ENCODE results near the gene ZDHHC21. TPM values are rescaled to one million over a fixed set of nuclear protein-coding genes. Genes with fewer than 3 reads are reported as not detected.
"Not testable (repeated sequence)": the region's sequence is repeated elsewhere in the genome, so short reads cannot be mapped to it uniquely, and the experiment has no call there.

The ZDHHC21 gene
- total RNA-seq, 1 donor from 2014 or later = 21.3 TPM

DNA sequence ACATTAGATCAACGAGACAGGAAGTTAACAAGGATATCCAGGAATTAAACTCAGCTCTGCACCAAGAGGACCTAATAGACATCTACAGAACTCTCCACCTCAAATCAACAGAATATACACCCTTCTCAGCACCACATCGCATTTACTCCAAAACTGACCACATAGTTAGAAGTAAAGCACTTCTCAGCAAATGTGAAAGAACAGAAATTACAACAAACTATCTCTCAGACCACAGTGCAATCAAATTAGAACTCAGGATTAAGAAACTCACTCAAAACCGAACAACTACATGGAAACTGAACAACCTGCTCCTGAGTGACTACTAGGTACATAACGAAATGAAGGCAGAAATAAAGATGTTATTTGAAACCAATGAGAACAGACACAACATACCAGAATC, 10.6 kb downstream of the ZDHHC21 start:
- not testable (repeated sequence) for DNase-seq (ENCODE audit: low read depth)

DNA sequence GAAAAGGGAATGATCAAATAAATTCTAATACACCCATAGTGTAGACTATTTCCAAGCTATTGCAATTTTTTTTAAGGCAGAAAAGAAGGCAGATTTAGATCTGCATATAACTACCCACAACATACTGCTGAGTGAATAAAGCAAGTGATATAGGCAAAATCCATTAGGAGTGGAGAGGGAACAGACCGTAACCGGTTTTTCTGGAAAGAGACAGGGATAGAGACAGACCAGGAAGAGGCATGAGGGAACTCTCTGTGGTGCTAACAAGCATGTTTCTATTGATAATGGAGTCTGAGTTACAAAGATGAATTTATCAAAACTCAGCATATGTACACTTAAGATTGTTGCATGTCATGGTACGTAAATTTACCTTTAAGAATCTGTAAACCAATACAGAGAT, 14.5 kb downstream of the ZDHHC21 start:
- DNase-seq (ENCODE audit: low read depth) = no peak

DNA sequence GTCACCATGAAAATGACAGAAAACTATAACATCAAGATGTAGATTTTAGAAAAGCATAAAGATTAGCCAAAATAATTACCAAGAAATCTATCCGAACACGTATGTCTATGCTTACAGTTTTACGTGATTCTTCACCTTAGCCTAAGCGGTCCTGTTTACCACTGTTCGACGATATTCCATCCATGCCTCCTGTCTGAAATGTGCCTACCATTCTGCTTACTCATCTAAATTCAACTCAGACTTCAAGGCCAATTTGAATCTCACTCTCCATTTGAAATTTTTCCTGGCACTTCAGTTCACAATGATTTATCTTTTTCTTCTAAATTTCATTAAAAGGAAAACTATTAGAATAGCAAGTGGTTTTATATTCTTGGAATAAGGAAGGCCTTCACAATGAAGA, 15.4 kb downstream of the ZDHHC21 start:
- peak; percentile 13 for DNase-seq (ENCODE audit: low read depth)

DNA sequence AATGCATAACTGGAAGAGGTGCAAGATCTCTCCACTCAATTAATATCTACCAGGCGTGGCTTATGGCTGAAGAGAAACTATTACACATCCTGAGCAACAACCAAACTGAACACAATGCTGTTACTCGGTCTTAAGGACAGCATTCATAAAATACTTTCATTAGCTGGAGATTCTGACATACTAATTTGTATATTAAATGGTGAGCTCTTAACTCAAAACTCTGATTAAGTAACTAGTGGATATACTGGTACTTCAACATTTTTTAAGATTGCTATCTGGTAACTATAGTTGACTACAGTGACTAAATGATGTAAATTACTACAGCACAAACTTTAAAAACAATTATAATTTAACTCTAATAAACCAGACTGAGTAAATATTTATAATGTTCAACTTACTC, 15.8 kb downstream of the ZDHHC21 start:
- DNase-seq (ENCODE audit: low read depth) = peak; percentile 13

- no peak for DNase-seq (ENCODE audit: low read depth)
Measured at GRCh38 chr9:14674630-14675029, 18.6 kb downstream of the ZDHHC21 start.

GRCh38 chr9:14671377-14671776, 21.9 kb downstream of the ZDHHC21 start:
- no peak for DNase-seq (ENCODE audit: low read depth)

DNA sequence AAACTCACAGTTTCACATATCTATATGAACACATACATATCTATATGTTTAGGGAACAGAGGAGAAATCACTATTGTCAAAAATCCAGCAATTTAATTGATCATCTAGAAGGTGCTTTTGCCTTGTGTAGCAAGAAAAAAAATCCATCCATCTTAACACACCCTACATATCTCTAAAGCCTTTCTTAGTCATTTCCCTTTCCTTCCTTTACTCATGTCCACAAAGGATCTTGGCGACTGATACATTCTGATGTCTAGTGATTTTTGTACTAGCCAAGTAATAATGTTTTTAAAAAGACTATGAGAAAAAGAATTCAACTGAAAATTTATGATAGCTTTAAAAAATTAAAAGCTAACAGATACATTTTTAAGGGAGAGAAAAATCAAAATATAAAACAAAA, 22.5 kb downstream of the ZDHHC21 start:
- no peak for DNase-seq (ENCODE audit: low read depth)

DNA sequence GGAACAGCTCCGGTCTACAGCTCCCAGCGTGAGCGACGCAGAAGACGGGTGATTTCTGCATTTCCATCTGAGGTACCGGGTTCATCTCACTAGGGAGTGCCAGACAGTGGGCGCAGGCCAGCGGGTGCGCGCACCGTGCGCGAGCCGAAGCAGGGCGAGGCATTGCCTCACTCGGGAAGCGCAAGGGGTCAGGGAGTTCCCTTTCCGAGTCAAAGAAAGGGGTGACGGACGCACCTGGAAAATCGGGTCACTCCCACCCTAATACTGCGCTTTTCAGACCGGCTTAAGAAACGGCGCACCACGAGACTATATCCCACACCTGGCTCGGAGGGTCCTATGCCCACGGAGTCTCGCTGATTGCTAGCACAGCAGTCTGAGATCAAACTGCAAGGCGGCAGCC, 29.2 kb downstream of the ZDHHC21 start:
- DNase-seq (ENCODE audit: low read depth) = not testable (repeated sequence)

- DNase-seq (ENCODE audit: low read depth) = no peak
Measured at GRCh38 chr9:14662060-14662453, 31.2 kb downstream of the ZDHHC21 start.

- peak; percentile 37 for DNase-seq (ENCODE audit: low read depth)
Measured at GRCh38 chr9:14661421-14662059, 31.7 kb downstream of the ZDHHC21 start.

GRCh38 chr9:14660721-14661120, 32.5 kb downstream of the ZDHHC21 start:
- no peak for DNase-seq (ENCODE audit: low read depth)

DNA sequence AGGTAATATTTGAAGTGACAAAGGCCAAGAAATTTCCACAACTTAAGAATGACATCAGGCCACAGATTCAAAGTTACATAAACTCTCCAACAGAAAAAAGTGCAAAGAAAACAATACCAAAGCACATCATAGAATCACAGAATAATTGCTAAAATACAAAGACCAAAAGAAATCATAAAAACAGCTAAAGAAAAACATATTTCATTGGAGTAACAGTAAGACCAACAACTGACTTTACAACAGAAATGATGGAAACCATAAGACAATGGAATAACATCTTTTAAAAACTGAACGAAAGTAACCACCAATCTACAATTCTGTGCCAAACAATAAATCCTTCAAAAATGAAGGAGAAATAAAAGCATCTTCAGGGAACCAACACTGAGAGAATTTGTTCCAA, 38.3 kb downstream of the ZDHHC21 start:
- peak; percentile 11 for DNase-seq (ENCODE audit: low read depth)

- DNase-seq (ENCODE audit: low read depth) = no peak
Measured at GRCh38 chr9:14653511-14653910, 39.7 kb downstream of the ZDHHC21 start.

GRCh38 chr9:14652729-14653377, 40.4 kb downstream of the ZDHHC21 start:
- DNase-seq (ENCODE audit: low read depth) = peak; percentile 42

GRCh38 chr9:14650596-14650995, 42.6 kb downstream of the ZDHHC21 start:
- no peak for DNase-seq (ENCODE audit: low read depth)

DNA sequence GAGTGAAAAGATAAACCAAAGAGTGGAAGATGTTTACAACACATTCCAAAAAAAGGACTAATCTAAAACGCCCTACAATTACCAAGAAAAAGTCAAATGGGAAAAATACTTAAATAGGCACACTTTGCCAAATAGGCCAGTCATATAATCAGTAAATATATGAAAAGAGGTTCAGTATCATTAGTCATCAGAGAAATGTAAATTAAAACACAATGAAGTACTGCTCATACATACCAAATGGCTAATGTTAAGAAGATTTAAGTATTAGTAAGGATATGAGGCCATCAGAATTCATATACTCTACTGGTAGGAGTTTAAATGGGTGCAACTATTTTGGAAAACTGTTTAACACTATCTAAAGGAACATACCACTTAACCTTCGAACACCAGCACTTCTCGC, 47.6 kb downstream of the ZDHHC21 start:
- no peak for DNase-seq (ENCODE audit: low read depth)

DNA sequence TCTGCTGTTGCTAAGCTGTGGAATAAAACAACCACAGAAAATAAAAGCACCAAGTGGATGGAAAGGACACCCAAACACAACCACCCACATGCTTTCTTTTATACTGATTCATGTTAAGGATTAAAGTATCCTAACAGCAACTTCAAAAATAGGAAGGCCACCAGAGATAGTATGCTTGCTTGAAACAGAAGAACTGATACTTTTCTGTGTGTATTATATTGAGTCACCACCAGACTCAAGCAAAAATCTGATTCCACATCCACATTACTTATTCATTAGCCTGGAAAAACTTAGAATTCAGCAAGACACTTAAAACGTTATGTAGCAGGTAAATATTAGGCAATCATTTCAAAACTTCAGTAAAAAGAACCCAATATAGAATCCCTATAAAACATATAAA, 52.3 kb downstream of the ZDHHC21 start:
- DNase-seq (ENCODE audit: low read depth) = no peak

GRCh38 chr9:14640294-14640693, 52.9 kb downstream of the ZDHHC21 start:
- DNase-seq (ENCODE audit: low read depth) = no peak

DNA sequence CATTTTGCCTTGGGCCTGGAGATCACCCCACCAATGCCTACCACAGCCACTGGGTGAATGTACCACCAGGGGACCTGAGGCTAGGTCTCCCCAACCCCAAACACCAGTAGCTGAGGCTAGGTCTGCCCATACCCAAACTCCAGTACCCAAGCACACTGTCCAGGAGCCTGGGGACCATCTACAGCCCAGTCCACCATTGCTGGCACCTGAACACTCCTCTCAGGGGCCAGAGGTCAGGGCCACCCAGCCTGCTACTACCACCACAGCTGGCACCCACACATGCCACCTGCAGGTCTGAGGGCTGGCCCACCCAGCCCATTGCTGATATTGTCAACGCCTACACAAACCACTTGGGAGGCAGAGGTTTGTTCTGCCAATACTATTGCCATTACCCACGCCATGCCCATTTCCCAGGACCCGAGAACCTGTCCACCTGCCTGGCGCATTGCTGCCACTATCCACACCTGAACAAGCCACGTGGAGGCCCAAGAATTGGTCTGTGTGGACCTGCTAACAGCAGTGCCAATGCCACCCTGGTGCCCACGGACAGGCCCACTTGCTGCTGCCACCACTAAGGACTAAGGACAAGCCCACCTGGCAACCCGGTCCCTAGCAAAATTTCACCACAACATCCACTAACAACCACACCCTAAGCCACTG, 59.2 kb downstream of the ZDHHC21 start:
- no peak for DNase-seq (ENCODE audit: low read depth)

- DNase-seq (ENCODE audit: low read depth) = no peak
Measured at GRCh38 chr9:14633148-14633547, 60.1 kb downstream of the ZDHHC21 start.

DNA sequence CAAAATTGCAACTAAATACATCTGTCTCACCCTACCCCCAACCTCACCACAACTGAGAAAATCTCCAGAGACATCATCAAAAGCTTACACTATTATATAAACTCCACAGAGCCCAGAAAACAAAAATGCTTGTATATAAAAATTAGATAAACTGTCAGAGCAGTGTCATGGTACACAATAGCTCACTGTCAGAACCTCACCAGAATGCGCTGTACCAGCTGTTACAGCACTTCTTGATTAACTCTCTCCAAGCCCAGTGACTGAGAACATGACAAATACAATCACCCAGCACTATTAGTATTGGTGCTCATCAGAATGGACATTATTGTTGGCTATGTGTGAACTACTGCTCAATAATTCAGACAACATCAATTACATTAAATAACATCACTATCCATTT, 65.7 kb downstream of the ZDHHC21 start:
- DNase-seq (ENCODE audit: low read depth) = no peak

DNA sequence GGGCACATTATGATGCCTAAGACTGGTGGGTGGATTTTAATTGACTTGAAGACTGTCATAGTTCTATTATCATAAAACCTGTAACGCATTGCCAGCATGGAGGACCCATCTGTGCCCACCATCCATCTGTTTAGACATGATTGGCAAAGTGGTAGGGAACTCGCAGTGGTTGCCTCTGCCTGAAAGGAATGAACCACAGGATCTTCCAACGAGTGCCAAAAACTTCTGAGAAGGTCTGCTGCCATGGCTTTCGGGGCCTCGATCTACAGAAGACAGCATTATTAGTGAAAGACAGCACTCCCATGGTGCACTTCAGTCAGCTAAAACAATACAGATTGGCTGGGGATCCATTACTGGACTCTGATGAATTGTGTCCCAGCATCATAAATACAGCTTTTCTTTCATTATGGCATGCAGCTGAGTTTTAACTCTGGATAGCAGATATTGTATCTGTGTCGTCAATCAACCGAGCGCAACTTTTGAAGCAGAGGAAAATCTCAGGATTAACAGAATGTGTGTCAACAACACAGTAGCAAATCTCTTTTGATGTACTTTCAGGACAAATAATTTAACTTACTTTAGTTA, 74.3 kb downstream of the ZDHHC21 start:
- DNase-seq (ENCODE audit: low read depth) = no peak
